ENCODE data around the gene TCF7L1.

Gene TCF7L1

DNA sequence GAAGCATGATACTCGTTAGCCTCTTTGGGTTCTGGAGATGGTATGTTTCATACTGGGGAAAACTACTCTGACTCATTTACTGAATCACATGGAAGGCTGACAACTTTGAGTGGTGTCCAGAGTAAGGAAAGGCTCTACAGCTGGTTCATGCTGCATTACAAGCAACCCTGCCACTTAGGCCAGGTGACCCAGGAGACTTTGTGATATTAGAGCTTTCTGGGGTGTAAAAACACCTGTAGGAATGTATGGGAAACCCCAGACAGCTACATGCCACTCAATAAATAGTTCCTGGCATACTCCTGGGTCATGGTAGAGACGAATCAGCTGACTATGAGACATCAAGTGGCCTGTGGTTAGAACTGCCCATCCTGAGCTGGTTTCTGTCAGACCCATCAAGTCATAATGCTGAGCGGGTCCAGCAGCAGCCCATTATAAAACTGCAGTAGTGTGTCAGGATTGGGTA, 21.3 kb upstream of the TCF7L1 start:
- ATAC-seq, result peak; percentile 40; the same call in 2 of the 3 replicates
- TF ChIP-seq TOX (CRISPR knock-in tag; IDR thresholded peaks at IDR 0.05; ENCODE audit: borderline replicate concordance) (no peak), BACH2 (CRISPR knock-in tag; IDR thresholded peaks at IDR 0.05; ENCODE audit: borderline replicate concordance) (no peak), ISL1 (CRISPR knock-in tag; IDR thresholded peaks at IDR 0.05) (no peak), ESRRG (CRISPR knock-in tag; IDR thresholded peaks at IDR 0.05) (no peak), ZFP30 (CRISPR knock-in tag; IDR thresholded peaks at IDR 0.05) (no peak)
- TF ChIP-seq, protein P1, sequence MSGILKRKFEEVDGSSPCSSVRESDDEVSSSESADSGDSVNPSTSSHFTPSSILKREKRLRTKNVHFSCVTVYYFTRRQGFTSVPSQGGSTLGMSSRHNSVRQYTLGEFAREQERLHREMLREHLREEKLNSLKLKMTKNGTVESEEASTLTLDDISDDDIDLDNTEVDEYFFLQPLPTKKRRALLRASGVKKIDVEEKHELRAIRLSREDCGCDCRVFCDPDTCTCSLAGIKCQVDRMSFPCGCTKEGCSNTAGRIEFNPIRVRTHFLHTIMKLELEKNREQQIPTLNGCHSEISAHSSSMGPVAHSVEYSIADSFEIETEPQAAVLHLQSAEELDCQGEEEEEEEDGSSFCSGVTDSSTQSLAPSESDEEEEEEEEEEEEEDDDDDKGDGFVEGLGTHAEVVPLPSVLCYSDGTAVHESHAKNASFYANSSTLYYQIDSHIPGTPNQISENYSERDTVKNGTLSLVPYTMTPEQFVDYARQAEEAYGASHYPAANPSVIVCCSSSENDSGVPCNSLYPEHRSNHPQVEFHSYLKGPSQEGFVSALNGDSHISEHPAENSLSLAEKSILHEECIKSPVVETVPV (CRISPR knock-in tag; IDR thresholded peaks at IDR 0.05), result no peak
- TF ChIP-seq, protein P2, sequence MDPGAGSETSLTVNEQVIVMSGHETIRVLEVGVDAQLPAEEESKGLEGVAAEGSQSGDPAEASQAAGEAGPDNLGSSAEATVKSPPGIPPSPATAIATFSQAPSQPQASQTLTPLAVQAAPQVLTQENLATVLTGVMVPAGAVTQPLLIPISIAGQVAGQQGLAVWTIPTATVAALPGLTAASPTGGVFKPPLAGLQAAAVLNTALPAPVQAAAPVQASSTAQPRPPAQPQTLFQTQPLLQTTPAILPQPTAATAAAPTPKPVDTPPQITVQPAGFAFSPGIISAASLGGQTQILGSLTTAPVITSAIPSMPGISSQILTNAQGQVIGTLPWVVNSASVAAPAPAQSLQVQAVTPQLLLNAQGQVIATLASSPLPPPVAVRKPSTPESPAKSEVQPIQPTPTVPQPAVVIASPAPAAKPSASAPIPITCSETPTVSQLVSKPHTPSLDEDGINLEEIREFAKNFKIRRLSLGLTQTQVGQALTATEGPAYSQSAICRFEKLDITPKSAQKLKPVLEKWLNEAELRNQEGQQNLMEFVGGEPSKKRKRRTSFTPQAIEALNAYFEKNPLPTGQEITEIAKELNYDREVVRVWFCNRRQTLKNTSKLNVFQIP (CRISPR knock-in tag; IDR thresholded peaks at IDR 0.05; ENCODE audit: borderline replicate concordance, low read depth), result no peak

DNA sequence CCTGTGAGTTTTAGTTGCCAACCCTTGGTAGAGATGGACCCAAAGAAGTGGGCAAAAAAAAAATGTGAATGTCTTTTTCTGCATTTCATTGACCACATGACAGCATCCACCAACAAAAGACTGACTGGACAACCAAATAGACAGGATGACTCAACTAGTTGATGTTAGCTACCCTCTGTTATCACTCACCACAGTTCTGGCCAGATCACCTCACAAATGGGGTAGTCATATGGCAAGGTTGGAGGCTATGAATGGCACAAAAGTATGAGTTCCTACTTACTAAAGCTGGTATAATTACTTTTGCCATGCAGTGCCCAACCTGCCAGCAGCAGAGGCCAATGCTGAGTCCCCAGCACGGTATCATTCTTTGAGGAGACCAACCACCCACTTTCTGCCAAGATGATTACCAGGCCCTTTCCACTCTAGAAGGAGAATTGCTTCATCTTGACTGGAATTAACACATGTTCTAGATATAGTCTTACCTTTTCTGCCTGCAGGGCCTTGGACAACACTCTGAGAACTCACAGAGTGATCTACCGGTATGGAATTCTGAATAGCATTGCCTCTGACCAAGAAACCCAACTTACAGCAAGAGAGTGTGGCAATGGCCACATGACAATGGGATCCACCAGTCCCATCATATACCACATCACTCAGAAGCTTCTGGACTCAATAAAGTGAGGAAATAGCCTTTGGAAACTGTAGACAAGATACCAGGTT, 20.1 kb upstream of the TCF7L1 start:
- TF ChIP-seq GLIS3 (CRISPR knock-in tag; IDR thresholded peaks at IDR 0.05) (no peak), ARNTL (CRISPR knock-in tag; IDR thresholded peaks at IDR 0.05; ENCODE audit: borderline replicate concordance, low read depth) (no peak), ZC3H10 (CRISPR knock-in tag; IDR thresholded peaks at IDR 0.05) (no peak), TCF4 (CRISPR knock-in tag; IDR thresholded peaks at IDR 0.05; ENCODE audit: borderline replicate concordance) (no peak), SNAI2 (CRISPR knock-in tag; IDR thresholded peaks at IDR 0.05) (no peak)
- no peak for ATAC-seq

DNA sequence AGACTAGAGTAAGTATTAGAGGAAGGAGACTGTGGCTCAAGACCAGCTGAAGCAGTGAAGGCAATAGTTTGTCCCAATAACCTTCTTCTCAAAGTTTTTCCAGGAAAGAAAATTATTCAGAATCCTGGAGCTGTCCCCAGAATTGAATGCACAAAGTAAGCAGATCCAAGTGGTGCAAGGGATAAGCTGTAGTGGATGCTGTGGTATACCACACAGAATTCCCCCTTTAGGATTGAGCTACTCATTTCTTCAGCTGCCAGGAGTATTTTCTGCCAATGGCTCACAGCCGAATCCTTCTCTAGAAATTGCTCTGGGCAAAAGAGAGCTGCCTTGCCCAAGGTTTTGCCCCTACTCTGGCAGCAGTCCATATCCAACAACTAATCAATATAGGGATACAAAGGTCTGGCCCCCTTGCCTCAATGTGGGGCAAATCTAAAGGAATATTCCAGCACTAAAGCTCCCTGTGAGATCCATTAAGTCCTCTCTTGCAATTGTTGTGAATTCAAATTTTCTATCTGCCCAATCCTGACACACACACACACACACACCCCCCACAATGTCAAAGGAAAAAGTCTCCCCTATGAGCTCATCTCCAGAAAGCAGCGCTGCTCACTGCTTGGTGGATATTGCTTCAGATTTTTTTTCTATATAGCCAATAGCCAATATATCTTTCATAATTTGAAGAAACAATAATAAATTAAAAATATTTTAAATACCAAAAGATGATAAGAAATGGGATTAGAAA, 18.4 kb upstream of the TCF7L1 start:
- no peak for ATAC-seq
- no peak for TF ChIP-seq OSR1 (CRISPR knock-in tag; IDR thresholded peaks at IDR 0.05)
- TF ChIP-seq, protein P3, sequence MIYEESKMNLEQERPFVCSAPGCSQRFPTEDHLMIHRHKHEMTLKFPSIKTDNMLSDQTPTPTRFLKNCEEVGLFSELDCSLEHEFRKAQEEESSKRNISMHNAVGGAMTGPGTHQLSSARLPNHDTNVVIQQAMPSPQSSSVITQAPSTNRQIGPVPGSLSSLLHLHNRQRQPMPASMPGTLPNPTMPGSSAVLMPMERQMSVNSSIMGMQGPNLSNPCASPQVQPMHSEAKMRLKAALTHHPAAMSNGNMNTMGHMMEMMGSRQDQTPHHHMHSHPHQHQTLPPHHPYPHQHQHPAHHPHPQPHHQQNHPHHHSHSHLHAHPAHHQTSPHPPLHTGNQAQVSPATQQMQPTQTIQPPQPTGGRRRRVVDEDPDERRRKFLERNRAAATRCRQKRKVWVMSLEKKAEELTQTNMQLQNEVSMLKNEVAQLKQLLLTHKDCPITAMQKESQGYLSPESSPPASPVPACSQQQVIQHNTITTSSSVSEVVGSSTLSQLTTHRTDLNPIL (CRISPR knock-in tag; IDR thresholded peaks at IDR 0.05; ENCODE audit: low read depth), result no peak
- TF ChIP-seq, protein P1 (CRISPR knock-in tag; IDR thresholded peaks at IDR 0.05), result no peak
- TF ChIP-seq ZFP30 (CRISPR knock-in tag; IDR thresholded peaks at IDR 0.05), result no peak
- TF ChIP-seq, protein P4, sequence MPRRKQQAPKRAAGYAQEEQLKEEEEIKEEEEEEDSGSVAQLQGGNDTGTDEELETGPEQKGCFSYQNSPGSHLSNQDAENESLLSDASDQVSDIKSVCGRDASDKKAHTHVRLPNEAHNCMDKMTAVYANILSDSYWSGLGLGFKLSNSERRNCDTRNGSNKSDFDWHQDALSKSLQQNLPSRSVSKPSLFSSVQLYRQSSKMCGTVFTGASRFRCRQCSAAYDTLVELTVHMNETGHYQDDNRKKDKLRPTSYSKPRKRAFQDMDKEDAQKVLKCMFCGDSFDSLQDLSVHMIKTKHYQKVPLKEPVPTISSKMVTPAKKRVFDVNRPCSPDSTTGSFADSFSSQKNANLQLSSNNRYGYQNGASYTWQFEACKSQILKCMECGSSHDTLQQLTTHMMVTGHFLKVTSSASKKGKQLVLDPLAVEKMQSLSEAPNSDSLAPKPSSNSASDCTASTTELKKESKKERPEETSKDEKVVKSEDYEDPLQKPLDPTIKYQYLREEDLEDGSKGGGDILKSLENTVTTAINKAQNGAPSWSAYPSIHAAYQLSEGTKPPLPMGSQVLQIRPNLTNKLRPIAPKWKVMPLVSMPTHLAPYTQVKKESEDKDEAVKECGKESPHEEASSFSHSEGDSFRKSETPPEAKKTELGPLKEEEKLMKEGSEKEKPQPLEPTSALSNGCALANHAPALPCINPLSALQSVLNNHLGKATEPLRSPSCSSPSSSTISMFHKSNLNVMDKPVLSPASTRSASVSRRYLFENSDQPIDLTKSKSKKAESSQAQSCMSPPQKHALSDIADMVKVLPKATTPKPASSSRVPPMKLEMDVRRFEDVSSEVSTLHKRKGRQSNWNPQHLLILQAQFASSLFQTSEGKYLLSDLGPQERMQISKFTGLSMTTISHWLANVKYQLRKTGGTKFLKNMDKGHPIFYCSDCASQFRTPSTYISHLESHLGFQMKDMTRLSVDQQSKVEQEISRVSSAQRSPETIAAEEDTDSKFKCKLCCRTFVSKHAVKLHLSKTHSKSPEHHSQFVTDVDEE (CRISPR knock-in tag; IDR thresholded peaks at IDR 0.05), result no peak
- no peak for TF ChIP-seq ARNTL (CRISPR knock-in tag; IDR thresholded peaks at IDR 0.05; ENCODE audit: borderline replicate concordance, low read depth)
- TF ChIP-seq, protein P2 (CRISPR knock-in tag; IDR thresholded peaks at IDR 0.05; ENCODE audit: borderline replicate concordance, low read depth), result no peak
- TF ChIP-seq, protein P5, sequence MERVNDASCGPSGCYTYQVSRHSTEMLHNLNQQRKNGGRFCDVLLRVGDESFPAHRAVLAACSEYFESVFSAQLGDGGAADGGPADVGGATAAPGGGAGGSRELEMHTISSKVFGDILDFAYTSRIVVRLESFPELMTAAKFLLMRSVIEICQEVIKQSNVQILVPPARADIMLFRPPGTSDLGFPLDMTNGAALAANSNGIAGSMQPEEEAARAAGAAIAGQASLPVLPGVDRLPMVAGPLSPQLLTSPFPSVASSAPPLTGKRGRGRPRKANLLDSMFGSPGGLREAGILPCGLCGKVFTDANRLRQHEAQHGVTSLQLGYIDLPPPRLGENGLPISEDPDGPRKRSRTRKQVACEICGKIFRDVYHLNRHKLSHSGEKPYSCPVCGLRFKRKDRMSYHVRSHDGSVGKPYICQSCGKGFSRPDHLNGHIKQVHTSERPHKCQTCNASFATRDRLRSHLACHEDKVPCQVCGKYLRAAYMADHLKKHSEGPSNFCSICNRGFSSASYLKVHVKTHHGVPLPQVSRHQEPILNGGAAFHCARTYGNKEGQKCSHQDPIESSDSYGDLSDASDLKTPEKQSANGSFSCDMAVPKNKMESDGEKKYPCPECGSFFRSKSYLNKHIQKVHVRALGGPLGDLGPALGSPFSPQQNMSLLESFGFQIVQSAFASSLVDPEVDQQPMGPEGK (CRISPR knock-in tag; IDR thresholded peaks at IDR 0.05; ENCODE audit: borderline replicate concordance), result no peak
- TF ChIP-seq TOX (CRISPR knock-in tag; IDR thresholded peaks at IDR 0.05; ENCODE audit: borderline replicate concordance), result no peak
- no peak for TF ChIP-seq ZFP3 (CRISPR knock-in tag; IDR thresholded peaks at IDR 0.05)
- TF ChIP-seq ZNF8 (CRISPR knock-in tag; IDR thresholded peaks at IDR 0.05), result no peak
- TF ChIP-seq RARB (CRISPR knock-in tag; IDR thresholded peaks at IDR 0.05), result no peak
- no peak for TF ChIP-seq ZC3H10 (CRISPR knock-in tag; IDR thresholded peaks at IDR 0.05)
- no peak for TF ChIP-seq PPARA (CRISPR knock-in tag; IDR thresholded peaks at IDR 0.05; ENCODE audit: borderline replicate concordance)
- no peak for TF ChIP-seq ZNF70 (CRISPR knock-in tag; IDR thresholded peaks at IDR 0.05)
- no peak for TF ChIP-seq BACH2 (CRISPR knock-in tag; IDR thresholded peaks at IDR 0.05; ENCODE audit: borderline replicate concordance)
- TF ChIP-seq ISL1 (CRISPR knock-in tag; IDR thresholded peaks at IDR 0.05), result no peak
- TF ChIP-seq CSDC2 (CRISPR knock-in tag; IDR thresholded peaks at IDR 0.05), result no peak
- TF ChIP-seq SNAI2 (CRISPR knock-in tag; IDR thresholded peaks at IDR 0.05), result no peak

All from SK-N-SH treated with all-trans-retinoic acid at 6 μM for 48 hours (cell line).